ENCODE results near the gene SYNM.

SYNM gene

GRCh38 chr15:99126131-99126588, 21.3 kb downstream of the SYNM start:
- TF ChIP-seq CTCF (conservative IDR thresholded peaks at IDR 0.05; ENCODE audit: low read depth, low read length) = no peak
- no peak overlapping the region for H3K4me3 ChIP-seq (ENCODE audit: low read depth, low read length)
- DNase-seq (ENCODE audit: low read depth) = no peak

- no peak for TF ChIP-seq CTCF (conservative IDR thresholded peaks at IDR 0.05; ENCODE audit: low read depth, low read length)
- no peak overlapping the region for H3K4me3 ChIP-seq (ENCODE audit: low read depth, low read length)
- DNase-seq (ENCODE audit: low read depth) = no peak
Observed at GRCh38 chr15:99126930-99127329, 22.1 kb downstream of the SYNM start.

- no peak for DNase-seq (ENCODE audit: low read depth)
- TF ChIP-seq CTCF (conservative IDR thresholded peaks at IDR 0.05; ENCODE audit: low read depth, low read length) = no peak
- no peak overlapping the region for H3K4me3 ChIP-seq (ENCODE audit: low read depth, low read length)
Observed at GRCh38 chr15:99127773-99128172, 22.9 kb downstream of the SYNM start.

- TF ChIP-seq CTCF (conservative IDR thresholded peaks at IDR 0.05; ENCODE audit: low read depth, low read length) = no peak
- no peak for DNase-seq (ENCODE audit: low read depth)
- no peak overlapping the region for H3K4me3 ChIP-seq (ENCODE audit: low read depth, low read length)
Observed at GRCh38 chr15:99128411-99128810, 23.5 kb downstream of the SYNM start.

- TF ChIP-seq CTCF (conservative IDR thresholded peaks at IDR 0.05; ENCODE audit: low read depth, low read length) = no peak
- DNase-seq (ENCODE audit: low read depth) = no peak
- H3K4me3 ChIP-seq (ENCODE audit: low read depth, low read length) = no peak overlapping the region
Observed at GRCh38 chr15:99129644-99130043, 24.8 kb downstream of the SYNM start.

GRCh38 chr15:99130314-99130713, 25.4 kb downstream of the SYNM start:
- no peak for TF ChIP-seq CTCF (conservative IDR thresholded peaks at IDR 0.05; ENCODE audit: low read depth, low read length)
- no peak overlapping the region for H3K4me3 ChIP-seq (ENCODE audit: low read depth, low read length)
- DNase-seq (ENCODE audit: low read depth) = peak; percentile 41

- DNase-seq (ENCODE audit: low read depth) = no peak
- no peak overlapping the region for H3K4me3 ChIP-seq (ENCODE audit: low read depth, low read length)
- no peak for TF ChIP-seq CTCF (conservative IDR thresholded peaks at IDR 0.05; ENCODE audit: low read depth, low read length)
Observed at GRCh38 chr15:99130765-99131440, 26.0 kb downstream of the SYNM start.

Measured in choroid plexus epithelial cell (primary cell).